IMR-90 (cell line): Measurements from ENCODE around the gene KCNQ5.

Source experiments
- BHLHE40 ChIP-seq: fragments of 150-350 bp; IDR thresholded peaks from 2 replicates; pipeline ENCODE4 v1.6.1; 2016; ENCODE audit warnings: mild to moderate bottlenecking, low read depth, low read length
- CEBPB ChIP-seq: IDR thresholded peaks from 2 replicates; pipeline ENCODE4 v1.6.1; 2012; ENCODE audit warnings: low read depth, low read length, improper control_type of control experiment
- CTCF ChIP-seq: conservative IDR thresholded peaks from 2 replicates; pipeline ENCODE4 v1.5.1; 2012; ENCODE audit warnings: mild to moderate bottlenecking, low read depth, low read length, improper control_type of control experiment
- FOS ChIP-seq: fragments of 150-350 bp; IDR thresholded peaks from 2 replicates; pipeline ENCODE4 v1.6.1; 2016; ENCODE audit warnings: low read depth, low read length
- MAFK ChIP-seq: IDR thresholded peaks from 2 replicates; pipeline ENCODE4 v1.6.1; 2012; ENCODE audit warnings: low read depth, low read length, improper control_type of control experiment
- MAZ ChIP-seq: IDR thresholded peaks from 2 replicates; pipeline ENCODE4 v1.6.1; 2012; ENCODE audit warnings: low read depth, mild to moderate bottlenecking, low read length, improper control_type of control experiment, moderate library complexity, borderline replicate concordance
- MXI1 ChIP-seq: IDR thresholded peaks from 2 replicates; pipeline ENCODE4 v1.6.1; 2012; ENCODE audit warnings: low read depth, mild to moderate bottlenecking, low read length, moderate library complexity, borderline replicate concordance
- NFE2L2 ChIP-seq: fragments of 150-350 bp; IDR thresholded peaks from 2 replicates; pipeline ENCODE4 v1.6.1; 2016; ENCODE audit warnings: low read depth, mild to moderate bottlenecking, low read length
- POLR2A ChIP-seq: IDR thresholded peaks from 2 replicates; pipeline ENCODE4 v1.6.1; 2012; ENCODE audit warnings: mild to moderate bottlenecking, low read depth, low read length
- RAD21 ChIP-seq: IDR thresholded peaks from 2 replicates; pipeline ENCODE4 v1.6.1; 2012; ENCODE audit warnings: low read length, improper control_type of control experiment
- RCOR1 ChIP-seq: IDR thresholded peaks from 2 replicates; pipeline ENCODE4 v1.6.1; 2012; ENCODE audit warnings: mild to moderate bottlenecking, low read length, improper control_type of control experiment; ENCODE audit not compliant: insufficient replicate concordance
- RFX5 ChIP-seq: IDR thresholded peaks from 2 replicates; pipeline ENCODE4 v1.8.0; 2012; ENCODE audit warnings: low read depth, mild to moderate bottlenecking, low read length, moderate library complexity
- SMC3 ChIP-seq: fragments of 150-350 bp; IDR thresholded peaks from 2 replicates; pipeline ENCODE4 v1.6.1; 2016; ENCODE audit warnings: low read depth, mild to moderate bottlenecking, antibody characterized with exemption, low read length, moderate library complexity
- USF2 ChIP-seq: fragments of 150-350 bp; IDR thresholded peaks from 2 replicates; pipeline ENCODE4 v1.6.1; 2017; ENCODE audit warnings: mild to moderate bottlenecking, antibody characterized with exemption, low read length, low read depth

- TF ChIP-seq RAD21 (no peak), CTCF (no peak), POLR2A (no peak), RFX5 (no peak), MXI1 (no peak), CEBPB (no peak), MAFK (no peak), USF2 (no peak), RCOR1 (no peak), SMC3 (no peak), FOS (no peak), MAZ (no peak), BHLHE40 (no peak), NFE2L2 (no peak)
Measured at GRCh38 chr6:72844614-72845013, 222.8 kb downstream of the KCNQ5 start.
